Stimulated activated CD4-positive, alpha-beta T cell treated with anti-CD3 and anti-CD28 coated beads, Interleukin-1b, Interleukin-23, amount 100 ng/mL, for 24 hours (primary cell): Measurements from ENCODE around the gene ZBTB48.
A peak's percentile ranks its signal among the peaks of the same experiment; 100 is the strongest.
"Not testable (repeated sequence)": the region's sequence is repeated elsewhere in the genome, so short reads cannot be mapped to it uniquely, and the experiment has no call there.

ENCODE experiments used
- DNase-seq, 4 experiments: peaks; one replicate each; pipeline ENCODE4 v3.0.0-alpha.2; 2020; ENCODE audit warnings: low read depth in 4 of 4, low spot score in 1 of 4

Gene ZBTB48

GRCh38 chr1:6579374-6580118, at the start of gene ZBTB48:
Gene ZBTB48 (plus strand): TSS chr1:6579994. CDS start chr1:6580610, 616 bp downstream.
- DNase-seq = peak; percentile 90 to 98 (median 94)

- no peak for DNase-seq
Measured at GRCh38 chr1:6530504-6531160, 49.2 kb upstream of the ZBTB48 start.

- no peak for DNase-seq
Measured at GRCh38 chr1:6531996-6532395, 47.8 kb upstream of the ZBTB48 start.

- DNase-seq = no peak
Measured at GRCh38 chr1:6534248-6534822, 45.5 kb upstream of the ZBTB48 start.

- DNase-seq = no peak
Measured at GRCh38 chr1:6535214-6535613, 44.6 kb upstream of the ZBTB48 start.

GRCh38 chr1:6536291-6536690, 43.5 kb upstream of the ZBTB48 start:
- DNase-seq = no peak

- no peak for DNase-seq
Measured at GRCh38 chr1:6538956-6539355, 40.8 kb upstream of the ZBTB48 start.

GRCh38 chr1:6544831-6545230, 35.0 kb upstream of the ZBTB48 start:
- no peak for DNase-seq

- DNase-seq = no peak
Measured at GRCh38 chr1:6545276-6546112, 34.3 kb upstream of the ZBTB48 start.

GRCh38 chr1:6546326-6546725, 33.5 kb upstream of the ZBTB48 start:
- DNase-seq = no peak

GRCh38 chr1:6547301-6547700, 32.5 kb upstream of the ZBTB48 start:
- DNase-seq = no peak

- DNase-seq = peak; percentile 83 to 92 (median 91)
Measured at GRCh38 chr1:6554031-6554906, 25.5 kb upstream of the ZBTB48 start, which contains the start of gene NOL9. Gene NOL9 (minus strand): TSS chr1:6554513. CDS start chr1:6554502, 11 bp downstream.

- no peak for DNase-seq
Measured at GRCh38 chr1:6554907-6555778, 24.7 kb upstream of the ZBTB48 start, which contains the start of gene TAS1R1. Gene TAS1R1 (plus strand): TSS chr1:6555307. CDS start chr1:6555374, 67 bp downstream.

- DNase-seq = no peak
Measured at GRCh38 chr1:6557597-6557996, 22.2 kb upstream of the ZBTB48 start.

- not testable (repeated sequence) for DNase-seq
Measured at GRCh38 chr1:6559161-6559560, 20.6 kb upstream of the ZBTB48 start.

- no peak for DNase-seq
Measured at GRCh38 chr1:6560267-6560666, 19.5 kb upstream of the ZBTB48 start.

GRCh38 chr1:6569033-6569432, 10.8 kb upstream of the ZBTB48 start:
- DNase-seq = no peak

GRCh38 chr1:6570100-6570499, 9.7 kb upstream of the ZBTB48 start:
- no peak for DNase-seq

- DNase-seq = no peak
Measured at GRCh38 chr1:6570987-6571386, 8.8 kb upstream of the ZBTB48 start.
